ENCODE measurements around the gene JKAMP.

JKAMP gene

GRCh38 chr14:59481407-59481806 is 2.9 kb upstream of the JKAMP start:
- no peak for DNase-seq (ENCODE audit: low spot score)

- DNase-seq (ENCODE audit: low spot score), result no peak
Observed at GRCh38 chr14:59481871-59482540, 2.3 kb upstream of the JKAMP start.

- peak; percentile 70 for DNase-seq (ENCODE audit: low spot score)
Observed at GRCh38 chr14:59482541-59483331, 1.6 kb upstream of the JKAMP start.

GRCh38 chr14:59483363-59483762 is 954 bp upstream of the JKAMP start:
- DNase-seq (ENCODE audit: low spot score), result no peak

- DNase-seq (ENCODE audit: low spot score), result no peak
Observed at GRCh38 chr14:59484639-59485175, 390 bp downstream of the JKAMP start.

- no peak for DNase-seq (ENCODE audit: low spot score)
Observed at GRCh38 chr14:59490756-59491155, 6.4 kb downstream of the JKAMP start.

GRCh38 chr14:59492384-59492783 is 8.1 kb downstream of the JKAMP start:
- DNase-seq (ENCODE audit: low spot score), result no peak

- no peak for DNase-seq (ENCODE audit: low spot score)
Observed at GRCh38 chr14:59500732-59501131, 16.4 kb downstream of the JKAMP start.

GRCh38 chr14:59503256-59503655 is 18.9 kb downstream of the JKAMP start:
- DNase-seq (ENCODE audit: low spot score), result no peak

- DNase-seq (ENCODE audit: low spot score), result peak; percentile 67
Observed at GRCh38 chr14:59507063-59507751, 22.9 kb downstream of the JKAMP start.

- DNase-seq (ENCODE audit: low spot score), result no peak
Observed at GRCh38 chr14:59507752-59508103, 23.4 kb downstream of the JKAMP start.

- no peak for DNase-seq (ENCODE audit: low spot score)
Observed at GRCh38 chr14:59509101-59509500, 24.8 kb downstream of the JKAMP start.

GRCh38 chr14:59510001-59510400 is 25.7 kb downstream of the JKAMP start:
- no peak for DNase-seq (ENCODE audit: low spot score)

GRCh38 chr14:59510966-59511365 is 26.6 kb downstream of the JKAMP start:
- DNase-seq (ENCODE audit: low spot score), result no peak

- DNase-seq (ENCODE audit: low spot score), result no peak
Observed at GRCh38 chr14:59511916-59512575, 27.7 kb downstream of the JKAMP start.

- DNase-seq (ENCODE audit: low spot score), result no peak
Observed at GRCh38 chr14:59520224-59520623, 35.9 kb downstream of the JKAMP start.

- DNase-seq (ENCODE audit: low spot score), result no peak
Observed at GRCh38 chr14:59529189-59529588, 44.9 kb downstream of the JKAMP start.

- no peak for DNase-seq (ENCODE audit: low spot score)
Observed at GRCh38 chr14:59530349-59530748, 46.0 kb downstream of the JKAMP start.

- no peak for DNase-seq (ENCODE audit: low spot score)
Observed at GRCh38 chr14:59532419-59532818, 48.1 kb downstream of the JKAMP start.

- no peak for DNase-seq (ENCODE audit: low spot score)
Observed at GRCh38 chr14:59534361-59534987, 50.2 kb downstream of the JKAMP start.

- DNase-seq (ENCODE audit: low spot score), result no peak
Observed at GRCh38 chr14:59537476-59537875, 53.2 kb downstream of the JKAMP start.

- no peak for DNase-seq (ENCODE audit: low spot score)
Observed at GRCh38 chr14:59538936-59539335, 54.6 kb downstream of the JKAMP start.

Measured in hematopoietic multipotent progenitor cell treated with erythropoietin and hydrocortisone succinate and interleukin-3 and kit ligand, for 17 days (in vitro differentiated cells).